Measurements from ENCODE around the gene INAFM1.

INAFM1 gene

DNA sequence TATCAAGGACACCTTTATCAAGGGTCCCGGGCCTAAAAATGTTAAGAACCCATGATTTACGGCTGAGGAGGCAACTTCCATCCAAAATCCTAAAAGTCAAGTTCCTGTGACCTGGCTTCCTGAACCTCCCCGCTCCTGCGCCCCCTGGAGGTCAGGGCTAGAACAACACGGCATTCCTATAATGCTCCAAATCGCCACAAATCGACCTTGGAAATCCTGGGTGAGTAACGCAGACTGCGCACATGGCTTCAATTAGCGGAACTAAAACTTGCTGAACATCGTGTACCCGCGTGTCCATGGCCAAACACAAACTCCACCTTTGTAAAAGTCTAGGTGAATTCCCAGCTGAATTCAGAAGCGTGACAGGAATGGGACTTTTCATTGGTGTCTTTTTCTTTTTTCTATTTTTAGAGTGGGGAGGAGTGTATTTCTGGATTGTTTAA, 30.6 kb downstream of the INAFM1 start:
- TF ChIP-seq HOXA7 (CRISPR knock-in tag; IDR thresholded peaks at IDR 0.05; ENCODE audit: borderline replicate concordance) (no peak), ZNF692 (tag by site-specific recombination; IDR thresholded peaks at IDR 0.05) (peak; percentile 10; the same call in 1 of the 2 replicates), ZNF629 (tag by site-specific recombination; IDR thresholded peaks at IDR 0.05) (0 out of 2 replicates have a peak, but pooled peaks have one; percentile 13), ZNF248 (tag by site-specific recombination; IDR thresholded peaks at IDR 0.05) (peak; percentile 31; the same call in 1 of the 2 replicates), IKZF3 (tag by site-specific recombination; IDR thresholded peaks at IDR 0.05) (peak; percentile 88), ZBTB17 (tag by site-specific recombination; IDR thresholded peaks at IDR 0.05) (peak; percentile 71; the same call in 1 of the 2 replicates), ZNF362 (tag by site-specific recombination; IDR thresholded peaks at IDR 0.05) (peak; percentile 31; the same call in 1 of the 2 replicates), ZNF114 (tag by site-specific recombination; IDR thresholded peaks at IDR 0.05) (no peak), KLF9 (tag by site-specific recombination; IDR thresholded peaks at IDR 0.05; ENCODE audit: low read depth) (no peak), ZNF660 (tag by site-specific recombination; IDR thresholded peaks at IDR 0.05) (peak; percentile 68)
- TF ChIP-seq, protein P1, sequence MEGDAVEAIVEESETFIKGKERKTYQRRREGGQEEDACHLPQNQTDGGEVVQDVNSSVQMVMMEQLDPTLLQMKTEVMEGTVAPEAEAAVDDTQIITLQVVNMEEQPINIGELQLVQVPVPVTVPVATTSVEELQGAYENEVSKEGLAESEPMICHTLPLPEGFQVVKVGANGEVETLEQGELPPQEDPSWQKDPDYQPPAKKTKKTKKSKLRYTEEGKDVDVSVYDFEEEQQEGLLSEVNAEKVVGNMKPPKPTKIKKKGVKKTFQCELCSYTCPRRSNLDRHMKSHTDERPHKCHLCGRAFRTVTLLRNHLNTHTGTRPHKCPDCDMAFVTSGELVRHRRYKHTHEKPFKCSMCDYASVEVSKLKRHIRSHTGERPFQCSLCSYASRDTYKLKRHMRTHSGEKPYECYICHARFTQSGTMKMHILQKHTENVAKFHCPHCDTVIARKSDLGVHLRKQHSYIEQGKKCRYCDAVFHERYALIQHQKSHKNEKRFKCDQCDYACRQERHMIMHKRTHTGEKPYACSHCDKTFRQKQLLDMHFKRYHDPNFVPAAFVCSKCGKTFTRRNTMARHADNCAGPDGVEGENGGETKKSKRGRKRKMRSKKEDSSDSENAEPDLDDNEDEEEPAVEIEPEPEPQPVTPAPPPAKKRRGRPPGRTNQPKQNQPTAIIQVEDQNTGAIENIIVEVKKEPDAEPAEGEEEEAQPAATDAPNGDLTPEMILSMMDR (tag by site-specific recombination; IDR thresholded peaks at IDR 0.05), result peak; percentile 75
- POLR2A ChIA-PET, result no interaction called here
- no peak overlapping the region; the same call in 1 of the 2 replicates for H3K4me3 ChIP-seq (ENCODE audit: low read depth, low read length)
- no peaks in the 10 kb centered on the region for H3K36me3 ChIP-seq (ENCODE audit: control insufficient read depth in 2 of 2, insufficient read depth in 1 of 2, low read length in 2 of 2)
- H3K9me3 ChIP-seq (ENCODE audit: control insufficient read depth, insufficient read depth, low read depth, low read length), result no peaks in the 10 kb centered on the region
- no peaks in the 10 kb centered on the region for H3K4me1 ChIP-seq (ENCODE audit: control insufficient read depth, insufficient read depth, low read length)
- no peak overlapping the region for H3K27ac ChIP-seq (ENCODE audit: extremely low read depth, low read depth, low read length)
- CTCF ChIA-PET, result interaction anchor here (0.6 to 3.3 kb wide), 23 partner anchors 8 to 448 kb away, joined by 3 to 19 read pairs (median 4); partner anchors contain the start of genes DHX34 and INAFM1

GRCh38 chr19:47306303-47306702, 31.6 kb downstream of the INAFM1 start:
- no peaks in the 10 kb centered on the region for H3K36me3 ChIP-seq (ENCODE audit: control insufficient read depth in 2 of 2, insufficient read depth in 1 of 2, low read length in 2 of 2)
- H3K4me3 ChIP-seq (ENCODE audit: low read depth, low read length), result no peak overlapping the region
- H3K4me1 ChIP-seq (ENCODE audit: control insufficient read depth, insufficient read depth, low read length), result 0 out of 2 replicates have a peak, but pooled peaks cover 3% of the 10 kb centered on the region
- no peak overlapping the region for H3K27ac ChIP-seq (ENCODE audit: extremely low read depth, low read depth, low read length)
- TF ChIP-seq ZNF747 (tag by site-specific recombination; IDR thresholded peaks at IDR 0.05), result no peak
- TF ChIP-seq ZFHX2 (tag by site-specific recombination; conservative IDR thresholded peaks at IDR 0.05), result peak; percentile 41; the same call in 1 of the 2 replicates
- no peak for TF ChIP-seq ZNF19 (tag by site-specific recombination; IDR thresholded peaks at IDR 0.05; ENCODE audit: low read depth)
- peak; percentile 87 for TF ChIP-seq ZNF121 (tag by site-specific recombination; IDR thresholded peaks at IDR 0.05)
- peak; percentile 36; the same call in 1 of the 2 replicates for TF ChIP-seq EGR2 (tag by site-specific recombination; IDR thresholded peaks at IDR 0.05; ENCODE audit: low read depth)
- no peak for TF ChIP-seq KLF10 (tag by site-specific recombination; IDR thresholded peaks at IDR 0.05)
- ChIA-PET POLR2A (no interaction called here), CTCF (interaction anchor here (1.0 to 3.3 kb wide), 14 partner anchors 9 to 152 kb away, joined by 3 to 19 read pairs (median 8); partner anchors contain the start of gene DHX34)
- H3K9me3 ChIP-seq (ENCODE audit: control insufficient read depth, insufficient read depth, low read depth, low read length), result no peaks in the 10 kb centered on the region

DNA sequence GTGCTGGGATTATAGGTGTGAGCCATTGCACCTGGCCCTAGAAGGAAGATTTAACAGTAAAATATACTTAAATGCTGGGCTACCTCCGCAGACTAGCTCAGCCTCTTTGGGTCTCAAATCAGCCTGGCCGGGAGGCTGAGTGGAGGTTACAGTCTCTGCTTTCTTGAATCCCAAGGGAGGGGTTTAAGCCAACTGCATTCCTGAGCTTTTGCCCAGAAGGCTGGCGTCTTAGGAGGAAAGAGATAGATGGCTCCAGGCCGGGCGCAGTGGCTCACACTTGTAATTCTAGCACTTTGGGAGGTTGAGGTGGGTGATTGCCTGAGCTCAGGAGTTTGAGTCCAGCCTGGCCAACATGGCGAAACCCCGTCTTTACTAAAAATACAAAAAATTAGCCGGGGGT, 34.4 kb downstream of the INAFM1 start:
- Histone ChIP-seq H3K9me3 (ENCODE audit: control insufficient read depth, insufficient read depth, low read depth, low read length) (no peaks in the 10 kb centered on the region), H3K4me1 (ENCODE audit: control insufficient read depth, insufficient read depth, low read length) (0 out of 2 replicates have a peak, but pooled peaks cover 3% of the 10 kb centered on the region), H3K4me3 (ENCODE audit: low read depth, low read length) (no peak overlapping the region), H3K36me3 (ENCODE audit: control insufficient read depth in 2 of 2, insufficient read depth in 1 of 2, low read length in 2 of 2) (no peaks in the 10 kb centered on the region), H3K27ac (ENCODE audit: extremely low read depth, low read depth, low read length) (no peak overlapping the region)
- POLR2A ChIA-PET, result interaction anchor here (0.6 kb wide), 1 partner anchor 1427 kb away, joined by 3 read pairs; no protein-coding TSS in a partner anchor
- CTCF ChIA-PET, result interaction anchor here (0.6 to 1.7 kb wide), 8 partner anchors 8 to 793 kb away, joined by 3 to 5 read pairs (median 4); no protein-coding TSS in a partner anchor
- TF ChIP-seq FEZF1 (tag by site-specific recombination; IDR thresholded peaks at IDR 0.05), result no peak
- no peak for TF ChIP-seq ZBTB21 (tag by site-specific recombination; IDR thresholded peaks at IDR 0.05)
- no peak for TF ChIP-seq ZNF362 (tag by site-specific recombination; IDR thresholded peaks at IDR 0.05)
- TF ChIP-seq, protein P2, sequence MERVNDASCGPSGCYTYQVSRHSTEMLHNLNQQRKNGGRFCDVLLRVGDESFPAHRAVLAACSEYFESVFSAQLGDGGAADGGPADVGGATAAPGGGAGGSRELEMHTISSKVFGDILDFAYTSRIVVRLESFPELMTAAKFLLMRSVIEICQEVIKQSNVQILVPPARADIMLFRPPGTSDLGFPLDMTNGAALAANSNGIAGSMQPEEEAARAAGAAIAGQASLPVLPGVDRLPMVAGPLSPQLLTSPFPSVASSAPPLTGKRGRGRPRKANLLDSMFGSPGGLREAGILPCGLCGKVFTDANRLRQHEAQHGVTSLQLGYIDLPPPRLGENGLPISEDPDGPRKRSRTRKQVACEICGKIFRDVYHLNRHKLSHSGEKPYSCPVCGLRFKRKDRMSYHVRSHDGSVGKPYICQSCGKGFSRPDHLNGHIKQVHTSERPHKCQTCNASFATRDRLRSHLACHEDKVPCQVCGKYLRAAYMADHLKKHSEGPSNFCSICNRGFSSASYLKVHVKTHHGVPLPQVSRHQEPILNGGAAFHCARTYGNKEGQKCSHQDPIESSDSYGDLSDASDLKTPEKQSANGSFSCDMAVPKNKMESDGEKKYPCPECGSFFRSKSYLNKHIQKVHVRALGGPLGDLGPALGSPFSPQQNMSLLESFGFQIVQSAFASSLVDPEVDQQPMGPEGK (tag by site-specific recombination; IDR thresholded peaks at IDR 0.05), result no peak
- TF ChIP-seq, protein P3, sequence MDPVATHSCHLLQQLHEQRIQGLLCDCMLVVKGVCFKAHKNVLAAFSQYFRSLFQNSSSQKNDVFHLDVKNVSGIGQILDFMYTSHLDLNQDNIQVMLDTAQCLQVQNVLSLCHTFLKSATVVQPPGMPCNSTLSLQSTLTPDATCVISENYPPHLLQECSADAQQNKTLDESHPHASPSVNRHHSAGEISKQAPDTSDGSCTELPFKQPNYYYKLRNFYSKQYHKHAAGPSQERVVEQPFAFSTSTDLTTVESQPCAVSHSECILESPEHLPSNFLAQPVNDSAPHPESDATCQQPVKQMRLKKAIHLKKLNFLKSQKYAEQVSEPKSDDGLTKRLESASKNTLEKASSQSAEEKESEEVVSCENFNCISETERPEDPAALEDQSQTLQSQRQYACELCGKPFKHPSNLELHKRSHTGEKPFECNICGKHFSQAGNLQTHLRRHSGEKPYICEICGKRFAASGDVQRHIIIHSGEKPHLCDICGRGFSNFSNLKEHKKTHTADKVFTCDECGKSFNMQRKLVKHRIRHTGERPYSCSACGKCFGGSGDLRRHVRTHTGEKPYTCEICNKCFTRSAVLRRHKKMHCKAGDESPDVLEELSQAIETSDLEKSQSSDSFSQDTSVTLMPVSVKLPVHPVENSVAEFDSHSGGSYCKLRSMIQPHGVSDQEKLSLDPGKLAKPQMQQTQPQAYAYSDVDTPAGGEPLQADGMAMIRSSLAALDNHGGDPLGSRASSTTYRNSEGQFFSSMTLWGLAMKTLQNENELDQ (tag by site-specific recombination; IDR thresholded peaks at IDR 0.05; ENCODE audit: low read depth), result no peak
